Esophagus squamous epithelium (tissue), 5 donors: ENCODE measurements around the gene RGS7. TPM values are rescaled to one million over a fixed set of nuclear protein-coding genes. Genes with fewer than 3 reads are reported as not detected.
"Not testable (repeated sequence)": the region's sequence is repeated elsewhere in the genome, so short reads cannot be mapped to it uniquely, and the experiment has no call there.

Experiments used
- DNase-seq: peaks from one replicate; lab custom pipeline; 2025; lab: John Stamatoyannopoulos, UW
- H3K27ac ChIP-seq, 4 donors: fragments of 200-600 bp; sonication (generic); one replicate each; pipeline ENCODE4 v1.5.1; 2016 to 2019; ENCODE audit warnings: mild to moderate bottlenecking in 1 of 4
- H3K27me3 ChIP-seq, 4 donors: fragments of 200-600 bp; sonication (generic); 1 replicate in 3 of 4; 2 replicates in 1 of 4; pipeline versions ENCODE4 v1.5.1 to v1.6.0; 2017 to 2021; ENCODE audit warnings: antibody characterized with exemption in 1 of 4
- H3K36me3 ChIP-seq, 3 donors: fragments of 200-600 bp; sonication (generic); one replicate each; pipeline ENCODE4 v1.5.1; 2016 to 2019
- H3K4me1 ChIP-seq, 3 donors: fragments of 200-600 bp; sonication (generic); one replicate each; pipeline ENCODE4 v1.5.1; 2017 to 2019
- H3K4me3 ChIP-seq, 4 donors: fragments of 200-600 bp; sonication (generic); 1 replicate in 3 of 4; 2 replicates in 1 of 4; pipeline ENCODE4 v1.5.1; 2016 to 2019; ENCODE audit warnings: mild to moderate bottlenecking in 2 of 4, moderate library complexity in 1 of 4
- H3K9me3 ChIP-seq, 3 donors: fragments of 200-600 bp; sonication (generic); one replicate each; pipeline ENCODE4 v1.5.1; 2016 to 2019
- CTCF ChIP-seq, 6 experiments: fragments of 450-650 bp in 4 of 6; fragments of 200-600 bp in 2 of 6; sonication (generic) in 2 of 6; IDR thresholded peaks; one replicate each; pipeline ENCODE4 v1.5.1; 2016 to 2019; ENCODE audit warnings: antibody characterized with exemption in 6 of 6, mild to moderate bottlenecking in 4 of 6, moderate library complexity in 4 of 6
- POLR2A ChIP-seq, 4 donors: fragments of 450-650 bp; IDR thresholded peaks; one replicate each; pipeline ENCODE4 v1.6.1; 2017; ENCODE audit warnings: antibody characterized with exemption in 4 of 4, mild to moderate bottlenecking in 4 of 4, moderate library complexity in 3 of 4
- WGBS, 2 donors: methylation state at CpG; one replicate each; pipeline ENCODE4 v1.1.5; 2018; 5-methylcytosine and 5-hydroxymethylcytosine counted together
- intact Hi-C: fragments of 100-400 bp; cut with DNase I; formaldehyde crosslinking; loops from one replicate; pipeline ENCODE4 v1.15.0; 2022
- total RNA-seq, 4 donors: library from RNA; depleted of rRNA; stranded (reverse); fragments of >200 nt; gene quantifications; one replicate each; pipeline ENCODE4 v1.1.0, GENCODE V29; 2016
- donor health status: DM: yes; HTN: yes; CAD: no.

Gene RGS7
- total RNA-seq, 4 donors from 2014 or later, result not detected

DNA sequence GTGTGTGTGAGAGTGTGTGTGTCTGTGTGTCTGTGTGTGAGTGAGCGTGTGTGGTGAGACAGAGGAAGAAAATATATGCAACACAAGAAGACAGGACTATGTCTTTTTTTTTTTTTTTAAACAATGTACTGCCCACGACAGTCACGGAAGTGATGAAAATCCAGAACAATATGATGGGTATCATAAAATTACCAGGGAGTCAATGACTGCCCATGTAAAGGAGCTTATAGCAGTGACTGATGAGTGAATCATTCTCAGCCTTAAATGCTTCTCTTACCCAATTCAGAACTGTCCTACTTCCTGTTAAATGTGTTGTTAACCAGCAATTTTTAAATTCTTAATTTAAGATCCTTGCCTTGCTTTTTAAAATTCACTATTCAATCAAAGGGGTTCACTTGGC is 46.6 kb downstream of the RGS7 start:
- Histone ChIP-seq H3K27me3 (no peaks in the 10 kb centered on the region), H3K4me3 (no peak overlapping the region), H3K27ac (no peak overlapping the region), H3K4me1 (no peaks in the 10 kb centered on the region), H3K9me3 (peaks cover 0 to 4% (median 0%) of the 10 kb centered on the region in 3 donors), H3K36me3 (no peaks in the 10 kb centered on the region)
- whole genome bisulfite sequencing, 2 donors, result 81 to 84% methylated on average over 3 of the region's 3 CpGs
- intact Hi-C loops, result no loop called here
- no peak for TF ChIP-seq POLR2A (IDR thresholded peaks at IDR 0.05)
- no peak for TF ChIP-seq CTCF (IDR thresholded peaks at IDR 0.05)
- no peak for DNase-seq

DNA sequence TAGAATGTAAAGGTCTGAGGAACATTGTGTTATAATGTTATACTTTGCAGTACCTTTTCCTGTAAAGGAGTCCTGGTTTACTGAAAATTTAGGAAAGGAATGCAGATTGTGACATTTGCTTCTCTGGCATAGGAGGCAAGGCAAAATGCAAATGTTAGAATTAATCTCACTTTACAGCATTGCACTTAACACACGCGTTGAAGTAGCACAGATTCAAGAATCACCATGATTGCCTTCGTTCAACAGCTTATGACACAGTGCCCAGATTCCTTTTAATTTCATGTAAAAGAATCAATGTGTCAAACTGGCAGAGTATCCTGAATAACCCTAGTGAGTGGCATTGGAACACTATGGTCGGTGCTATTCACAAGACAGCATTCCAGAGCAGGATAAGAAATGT is 47.4 kb downstream of the RGS7 start:
- no peak for TF ChIP-seq CTCF (IDR thresholded peaks at IDR 0.05)
- TF ChIP-seq POLR2A (IDR thresholded peaks at IDR 0.05), result no peak
- peaks cover 0 to 8% (median 0%) of the 10 kb centered on the region in 3 donors for H3K9me3 ChIP-seq
- intact Hi-C loops, result no loop called here
- H3K27me3 ChIP-seq, result no peaks in the 10 kb centered on the region
- no peak overlapping the region for H3K27ac ChIP-seq
- H3K4me3 ChIP-seq, result no peak overlapping the region
- WGBS, 2 donors, result 75 to 77% methylated on average over 4 of the region's 4 CpGs
- no peaks in the 10 kb centered on the region for H3K4me1 ChIP-seq
- no peaks in the 10 kb centered on the region for H3K36me3 ChIP-seq
- DNase-seq, result no peak

- Histone ChIP-seq H3K36me3 (no peaks in the 10 kb centered on the region), H3K9me3 (peaks cover 0 to 19% (median 4%) of the 10 kb centered on the region in 3 donors), H3K27me3 (no peaks in the 10 kb centered on the region), H3K4me1 (no peaks in the 10 kb centered on the region), H3K27ac (no peak overlapping the region), H3K4me3 (no peak overlapping the region)
- 53 to 81% methylated on average over 3 of the region's 3 CpGs for WGBS, 2 donors
- intact Hi-C loops, result no loop called here
- TF ChIP-seq CTCF (IDR thresholded peaks at IDR 0.05) (no peak), POLR2A (IDR thresholded peaks at IDR 0.05) (no peak)
- no peak for DNase-seq
Measured at GRCh38 chr1:241308471-241308870, 48.5 kb downstream of the RGS7 start.

DNA sequence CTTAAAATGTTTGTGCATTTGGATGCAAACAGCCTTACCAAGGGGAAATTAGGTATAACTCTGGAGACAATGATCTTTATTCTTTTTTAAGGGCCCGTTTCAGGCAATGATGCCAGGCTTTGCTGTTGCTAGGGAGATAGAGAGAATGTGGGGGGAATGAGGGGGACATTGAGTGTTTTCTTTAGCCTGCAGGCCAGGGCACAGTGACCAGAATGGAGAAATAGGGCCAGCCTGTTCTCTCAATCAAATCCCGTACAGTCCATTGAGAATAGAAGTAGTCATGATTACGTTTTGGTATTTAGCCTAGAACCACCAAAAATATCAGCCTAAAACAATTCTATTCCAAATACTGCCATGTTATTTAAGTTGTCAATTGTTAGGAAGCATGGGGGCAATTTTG is 49.0 kb downstream of the RGS7 start:
- no peak for DNase-seq
- no peak overlapping the region for H3K27ac ChIP-seq
- no peaks in the 10 kb centered on the region for H3K27me3 ChIP-seq
- peaks cover 0 to 19% (median 4%) of the 10 kb centered on the region in 3 donors for H3K9me3 ChIP-seq
- WGBS, 2 donors, result 53 to 58% methylated on average over 3 of the region's 3 CpGs
- intact Hi-C loops, result no loop called here
- H3K4me3 ChIP-seq, result no peak overlapping the region
- TF ChIP-seq CTCF (IDR thresholded peaks at IDR 0.05) (no peak), POLR2A (IDR thresholded peaks at IDR 0.05) (no peak)
- no peaks in the 10 kb centered on the region for H3K36me3 ChIP-seq
- no peaks in the 10 kb centered on the region for H3K4me1 ChIP-seq

DNA sequence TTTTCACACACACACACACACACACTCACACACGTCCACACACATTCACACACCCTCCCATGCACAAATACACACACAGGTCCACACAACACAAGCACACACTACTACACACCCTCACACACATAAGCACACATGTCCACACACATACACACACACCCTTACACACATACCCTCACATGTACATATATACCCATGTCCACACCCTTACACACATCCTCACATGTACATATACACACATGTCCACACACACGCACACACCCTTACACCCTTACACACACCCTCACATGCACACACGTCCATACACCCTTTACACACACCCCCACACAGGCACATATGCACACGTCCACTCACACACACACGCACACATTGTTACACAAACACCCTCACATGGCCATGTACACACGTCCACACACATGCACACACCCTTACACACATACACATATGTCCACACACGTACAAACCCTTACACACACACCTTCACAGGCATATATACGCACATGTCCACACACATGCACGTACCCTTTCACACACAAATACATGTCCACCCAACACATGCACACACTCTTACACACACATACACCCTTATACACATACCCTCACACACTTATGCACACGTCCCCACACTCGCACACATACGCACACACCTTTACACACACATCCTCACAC is 50.7 kb downstream of the RGS7 start:
- intact Hi-C loops, result no loop called here
- Histone ChIP-seq H3K27ac (no peak overlapping the region), H3K36me3 (no peaks in the 10 kb centered on the region), H3K27me3 (no peaks in the 10 kb centered on the region), H3K9me3 (peaks cover 0 to 19% (median 4%) of the 10 kb centered on the region in 3 donors), H3K4me1 (no peaks in the 10 kb centered on the region), H3K4me3 (no peak overlapping the region)
- no peak for DNase-seq
- TF ChIP-seq CTCF (IDR thresholded peaks at IDR 0.05) (no peak), POLR2A (IDR thresholded peaks at IDR 0.05) (no peak)
- 73 to 75% methylated on average over 12 of the region's 12 CpGs for WGBS, 2 donors

DNA sequence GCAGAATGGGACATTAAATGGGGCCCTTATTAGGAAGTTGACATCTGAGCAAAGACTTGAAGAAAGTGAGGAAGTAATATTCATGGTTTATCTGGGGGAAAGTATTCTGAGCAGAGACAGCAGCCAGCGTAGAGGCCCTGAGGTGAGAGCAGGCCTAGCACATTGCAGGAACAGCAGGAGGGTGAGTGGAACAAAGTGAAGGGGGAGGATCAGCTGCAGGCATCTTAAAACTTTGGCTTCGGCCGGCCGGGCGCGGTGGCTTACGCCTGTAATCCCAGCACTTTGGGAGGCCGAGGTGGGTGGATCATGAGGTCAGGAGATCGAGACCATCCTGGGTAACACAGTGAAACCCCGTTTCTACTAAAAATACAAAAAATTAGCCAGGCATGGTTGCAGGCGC is 55.0 kb downstream of the RGS7 start:
- H3K27me3 ChIP-seq, DNase-seq, H3K4me1 ChIP-seq, H3K4me3 ChIP-seq, H3K36me3 ChIP-seq, H3K27ac ChIP-seq, intact Hi-C loops: not testable (repeated sequence)
- WGBS, 2 donors, result 71 to 84% methylated on average over 11 of the region's 11 CpGs
- peaks cover 0 to 19% (median 4%) of the 10 kb centered on the region in 3 donors for H3K9me3 ChIP-seq
